Fibroblast of skin of left quadriceps (primary cell): Measurements from ENCODE around the gene DPY19L3.
"Not testable (repeated sequence)": the region's sequence is repeated elsewhere in the genome, so short reads cannot be mapped to it uniquely, and the experiment has no call there.

Experiments
- DNase-seq, 2 experiments: peaks; one replicate each; pipeline ENCODE4 v3.0.0-alpha.2; 2013; ENCODE audit warnings: low read depth in 2 of 2

DPY19L3 gene

DNA sequence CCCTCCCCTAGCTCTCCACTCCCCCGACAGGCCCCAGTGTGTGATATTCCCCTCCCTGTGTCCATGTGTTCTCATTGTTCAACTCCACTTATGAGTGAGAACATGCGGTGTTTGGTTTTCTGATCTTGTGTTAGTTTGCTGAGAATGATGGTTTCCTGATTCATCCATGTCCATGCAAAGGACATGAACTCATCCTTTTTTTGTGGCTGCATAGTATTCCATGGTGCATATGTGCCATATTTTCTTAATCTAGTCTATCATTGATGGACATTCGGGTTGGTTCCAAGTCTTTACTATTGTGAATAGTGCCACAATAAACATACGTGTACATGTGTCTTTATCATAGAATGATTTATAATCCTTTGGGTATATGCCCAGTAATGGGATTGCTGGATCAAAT lies 106.9 kb downstream of the DPY19L3 start:
- not testable (repeated sequence) for DNase-seq

DNA sequence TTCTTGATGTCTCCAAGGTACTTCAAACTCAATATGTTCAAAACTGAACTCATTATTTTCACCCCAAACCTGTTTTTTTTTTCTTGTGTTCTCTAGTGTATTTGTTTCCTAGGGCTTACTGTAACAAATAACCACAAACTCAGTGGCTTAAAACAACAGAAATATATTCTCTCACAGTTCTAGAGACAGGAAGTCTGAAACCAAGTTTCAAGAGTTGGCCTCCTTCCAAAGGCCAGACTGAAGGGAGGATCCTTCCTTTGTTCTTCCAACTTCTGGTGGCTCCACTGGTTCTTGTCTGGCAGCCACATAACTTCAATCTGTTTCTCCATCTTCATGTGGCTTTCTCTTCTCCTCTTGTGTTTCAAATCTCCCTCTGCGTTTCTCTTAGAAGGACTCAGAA lies 113.5 kb downstream of the DPY19L3 start:
- no peak for DNase-seq

DNA sequence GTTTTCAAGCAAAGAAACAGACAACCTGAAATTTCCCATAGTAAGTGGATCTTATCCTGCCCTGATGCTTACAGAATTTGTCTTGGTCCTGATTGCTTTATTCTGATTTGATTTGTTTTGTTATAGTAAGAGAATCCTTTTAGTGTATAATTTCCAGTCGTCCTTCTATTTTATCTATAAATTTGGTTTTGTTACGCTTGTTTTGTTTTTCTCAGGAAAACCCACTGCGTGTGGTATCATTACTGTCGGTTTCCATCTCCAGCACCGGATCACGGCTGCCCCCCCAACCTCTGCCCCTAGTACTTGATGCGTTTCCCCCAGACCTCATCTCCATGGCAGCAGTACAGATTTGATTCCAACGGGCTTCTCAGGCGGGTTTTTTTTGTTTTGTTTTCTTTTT lies 117.4 kb downstream of the DPY19L3 start:
- DNase-seq = no peak

DNA sequence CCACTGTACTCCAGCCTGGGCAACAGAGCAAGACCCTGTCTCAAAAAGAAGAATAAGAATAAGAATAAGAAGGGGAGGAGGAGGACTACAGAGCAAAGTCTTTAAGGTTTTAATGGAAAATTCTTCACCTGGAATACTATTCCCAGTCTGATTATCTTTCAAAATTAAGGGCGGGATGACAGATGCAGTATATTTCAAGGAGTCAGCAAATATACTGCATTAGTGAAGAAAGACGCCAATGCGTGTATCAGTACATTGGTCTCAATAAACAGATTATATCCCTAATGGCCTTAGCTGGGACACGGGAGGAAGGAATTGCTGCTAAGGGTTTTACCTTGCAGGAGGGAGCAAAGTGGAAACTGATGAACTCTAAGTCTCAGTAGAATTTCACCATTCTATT lies 121.3 kb downstream of the DPY19L3 start:
- DNase-seq = no peak

DNA sequence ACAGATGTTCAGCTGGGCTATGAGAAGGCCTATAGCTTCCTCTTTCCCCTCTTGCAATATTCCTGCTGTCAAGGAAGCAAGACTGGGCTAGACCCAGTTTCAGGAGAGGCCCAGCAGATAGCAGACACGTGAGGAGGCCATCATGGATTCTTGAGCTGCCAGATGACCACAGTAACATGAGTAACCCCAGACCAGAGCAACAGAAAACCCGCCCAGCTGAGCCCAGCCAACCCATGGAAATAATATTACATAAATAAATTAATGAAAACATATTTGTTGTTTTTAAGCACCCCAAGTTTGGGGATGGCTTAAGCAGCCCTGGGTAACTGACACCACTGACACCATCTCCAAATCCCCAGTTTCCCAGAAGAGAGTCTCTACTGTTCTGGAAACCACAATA lies 125.2 kb downstream of the DPY19L3 start:
- no peak for DNase-seq

DNA sequence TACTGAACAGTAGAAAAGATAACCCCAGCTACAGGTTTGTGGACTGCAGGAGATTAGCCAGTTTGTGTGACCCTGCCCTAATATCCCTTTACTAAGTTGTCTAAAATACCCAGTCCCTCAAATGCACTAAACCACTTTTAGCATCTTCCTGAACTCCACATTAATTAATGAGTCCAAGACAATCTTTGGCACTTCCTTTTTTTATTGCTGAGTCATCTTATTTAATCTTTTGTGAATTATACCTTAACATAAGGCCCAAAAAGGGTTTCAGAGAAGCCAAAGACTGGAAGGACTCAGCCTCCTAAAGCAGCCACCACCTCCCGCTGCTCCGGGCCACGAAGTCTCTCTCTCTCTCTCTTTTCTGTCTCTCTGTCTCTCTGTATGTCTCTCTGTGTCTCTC lies 126.7 kb downstream of the DPY19L3 start:
- no peak for DNase-seq
